Glomerular endothelial cell (primary cell): ENCODE results near the gene SCOC. TPM values are rescaled to one million over a fixed set of nuclear protein-coding genes. Genes with fewer than 3 reads are reported as not detected.
A peak's percentile ranks its signal among the peaks of the same experiment; 100 is the strongest.

Experiments used
- DNase-seq: peaks from one replicate; pipeline ENCODE4 v3.0.0-alpha.2; 2011; ENCODE audit warnings: low read depth, low spot score; ENCODE audit errors: extremely low read depth
- total RNA-seq: library from RNA; depleted of rRNA; stranded (reverse); fragments of >200 nt; gene quantifications from 2 replicates; pipeline ENCODE4 v1.2.3, GENCODE V29; 2015

Gene SCOC
- 45.7 and 56.2 TPM in 2 replicates for total RNA-seq

DNA sequence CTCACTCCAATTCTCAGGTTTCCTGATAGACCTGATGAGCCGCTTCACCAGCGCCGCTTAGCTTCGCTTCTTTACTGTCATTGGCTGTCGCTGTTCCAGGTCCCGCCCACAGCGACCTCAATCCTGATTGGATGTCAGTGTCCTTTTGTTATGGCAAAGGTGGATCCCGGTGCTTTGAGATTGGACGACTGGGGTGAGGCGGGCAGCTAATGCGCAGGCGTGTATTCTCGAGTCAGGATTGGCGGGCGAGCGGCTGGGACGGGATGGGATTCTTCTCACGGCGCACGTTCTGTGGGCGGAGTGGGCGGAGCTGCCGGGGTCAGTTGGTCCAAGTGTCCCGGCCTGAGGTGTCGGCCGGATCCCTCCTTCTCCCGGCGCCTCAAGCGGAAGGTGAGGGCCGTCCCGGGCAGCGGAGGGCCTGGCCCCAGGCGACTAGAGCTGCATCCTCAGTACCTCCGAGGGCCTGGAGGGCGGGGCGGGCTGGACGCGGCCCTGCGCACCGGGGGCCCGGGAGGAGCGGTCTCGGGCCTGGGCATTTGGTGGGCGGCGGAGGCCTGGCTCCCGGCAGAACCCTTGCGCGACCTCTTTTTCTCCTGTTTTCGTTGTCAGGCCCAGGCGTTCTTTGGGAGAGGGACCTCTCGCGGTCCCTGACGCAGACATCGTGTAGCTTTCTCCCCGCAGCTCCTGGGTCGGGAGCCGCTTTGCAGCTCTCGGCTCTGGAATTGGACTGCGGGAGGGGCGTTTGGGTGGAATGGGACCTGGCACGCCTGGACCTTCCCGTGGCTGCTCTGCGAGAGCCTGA lies at the start of gene SCOC:
Gene SCOC (plus strand): TSS at position 319 of the 802 bp plus-strand sequence. CDS start 5,525 bp downstream, outside the sequence.
- DNase-seq: peak; percentile 98

DNA sequence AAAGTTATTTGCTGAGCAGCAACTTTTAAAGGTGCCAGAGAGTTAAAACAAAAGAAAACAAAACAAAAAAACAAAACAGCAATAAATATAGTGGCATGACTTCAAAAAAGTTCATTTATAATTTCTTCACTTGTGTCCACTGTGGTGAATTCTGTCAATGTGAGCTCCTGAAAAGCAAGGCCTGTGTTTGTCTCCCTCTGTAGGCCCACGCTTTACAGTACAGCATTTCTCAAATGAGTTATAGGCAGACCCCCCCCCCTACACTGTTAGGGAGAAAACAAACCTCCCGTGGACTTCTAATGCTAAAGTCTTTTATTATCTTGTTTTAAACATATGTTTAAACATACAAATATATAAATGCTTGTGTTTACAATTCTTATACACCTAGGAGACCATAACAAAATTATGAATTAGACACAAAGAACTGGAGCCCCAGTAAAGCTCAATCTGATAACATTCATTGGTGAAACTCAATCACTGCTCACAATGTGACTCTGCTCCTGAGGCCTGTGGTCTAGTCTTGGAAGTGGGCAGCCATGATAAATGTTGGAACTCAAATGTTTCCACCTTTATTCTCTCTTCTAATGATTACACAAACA lies 47.0 kb upstream of the SCOC start:
- DNase-seq: peak; percentile 29

DNA sequence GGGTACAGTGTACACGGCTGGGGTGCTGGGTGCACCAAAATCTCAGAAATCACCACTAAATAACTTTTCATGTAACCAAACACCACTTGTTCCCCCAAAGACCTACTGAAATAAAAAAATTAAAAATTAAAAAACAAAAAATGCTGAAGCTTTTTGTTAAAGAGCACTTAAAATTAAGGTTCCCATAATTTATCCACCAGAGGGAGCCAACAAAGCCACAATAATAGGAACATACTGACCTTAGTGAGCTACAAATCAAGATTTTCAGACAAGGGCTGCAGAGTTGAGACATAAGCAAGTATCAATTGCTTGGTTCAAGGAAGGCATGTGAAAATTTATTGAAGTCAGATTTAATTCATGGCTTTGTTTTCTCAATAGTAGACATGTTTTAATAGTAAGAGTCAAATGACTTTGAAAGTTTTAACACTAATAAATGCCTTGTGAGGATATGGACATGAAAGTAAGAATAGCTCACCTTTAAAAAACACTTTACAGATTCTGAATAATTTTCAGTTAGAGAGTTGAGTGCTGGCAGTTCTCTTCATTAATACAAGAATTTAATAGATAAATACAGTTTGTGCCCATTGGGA lies 43.0 kb upstream of the SCOC start:
- peak; percentile 41 for DNase-seq

DNA sequence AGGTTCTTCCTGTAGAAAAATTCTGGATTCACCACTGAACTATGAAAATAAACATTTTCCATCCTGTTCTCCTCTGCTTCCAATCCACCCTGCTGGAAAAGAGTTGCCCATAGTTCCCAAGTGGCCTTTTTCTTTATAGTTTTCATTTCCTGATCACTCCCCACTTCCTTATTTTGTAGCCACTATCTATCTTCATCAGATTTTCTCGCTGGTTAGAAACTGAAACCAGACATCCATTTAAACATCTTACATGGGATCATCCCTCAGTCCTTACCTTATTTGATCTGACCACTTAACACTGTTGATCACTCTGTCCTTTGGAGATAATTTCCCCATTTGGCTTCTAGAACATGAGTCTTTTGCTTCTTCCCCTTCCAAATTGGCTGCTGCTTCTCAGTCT lies 42.2 kb upstream of the SCOC start:
- no peak for DNase-seq

DNA sequence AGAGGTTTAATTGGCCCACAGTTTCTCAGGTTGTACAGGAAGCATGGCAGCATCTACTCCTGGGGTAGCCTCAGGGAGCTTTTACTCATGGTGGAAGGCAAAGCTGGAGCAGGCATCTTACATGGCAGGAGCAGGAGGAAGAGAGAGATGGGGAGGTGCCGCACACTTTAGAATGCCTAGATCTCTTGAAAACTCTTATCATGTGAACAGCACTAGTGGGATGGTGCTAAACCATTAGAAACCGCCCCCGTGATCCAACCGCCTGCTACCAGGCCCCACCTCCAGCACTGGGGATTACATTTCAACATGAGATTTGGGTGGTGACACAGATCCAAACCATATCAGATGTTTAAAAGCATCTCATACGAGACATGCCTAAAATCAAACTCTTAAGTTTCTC lies 41.6 kb upstream of the SCOC start:
- DNase-seq: no peak

DNA sequence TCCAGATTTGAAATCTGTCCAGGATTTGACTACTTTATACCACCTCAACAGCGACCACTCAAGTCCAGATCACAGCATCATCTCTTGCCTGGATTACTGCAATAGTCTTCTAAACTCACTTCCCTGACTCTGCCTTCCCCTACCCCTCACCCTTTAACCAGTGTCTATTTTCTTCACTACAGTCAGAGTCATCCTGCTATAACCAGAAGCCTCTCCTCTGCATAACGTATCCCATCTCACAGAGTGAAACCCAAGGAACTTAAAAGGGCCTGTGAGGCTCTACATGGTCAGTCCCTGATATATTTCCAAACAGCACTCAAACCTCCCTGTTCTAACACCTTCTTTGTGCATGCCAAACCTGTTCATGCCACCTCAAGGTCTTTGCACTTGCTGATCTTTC lies 40.7 kb upstream of the SCOC start:
- DNase-seq: no peak

DNA sequence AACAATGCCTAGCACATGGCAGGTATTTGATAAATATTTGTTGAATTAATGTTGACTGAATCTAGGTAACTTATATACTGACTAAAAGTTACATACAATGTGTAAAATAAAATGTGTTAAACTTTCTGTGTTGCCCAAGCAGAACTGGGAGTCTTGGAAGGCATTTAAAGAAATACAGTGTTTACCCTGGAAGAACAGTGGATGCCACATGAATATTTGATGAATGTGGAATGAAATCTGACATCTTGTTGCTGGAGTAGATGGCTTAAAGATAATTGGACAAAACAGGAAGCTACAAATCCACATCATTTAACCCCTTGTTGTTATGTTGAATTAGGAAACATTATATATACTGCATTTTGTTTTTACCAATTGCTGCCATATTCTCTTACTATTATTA lies 39.9 kb upstream of the SCOC start:
- DNase-seq: no peak

DNA sequence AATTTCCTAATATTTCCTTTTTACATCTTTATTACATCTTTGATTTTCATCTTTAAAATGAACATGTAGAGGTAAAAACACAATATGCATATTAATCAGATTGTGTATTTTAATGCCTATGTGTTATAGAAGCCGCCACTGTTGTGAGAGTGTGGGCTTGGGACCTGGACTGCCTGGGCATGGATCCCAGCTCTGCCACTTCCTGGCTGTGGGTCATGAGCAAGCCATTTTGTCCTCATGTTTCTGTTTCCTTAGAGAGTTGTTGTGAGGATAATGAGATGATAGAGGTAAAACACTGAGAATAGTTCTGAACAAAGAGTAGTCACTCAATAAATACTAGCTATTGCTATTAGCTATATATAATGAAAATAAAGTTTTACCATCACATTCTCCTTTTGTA lies 38.4 kb upstream of the SCOC start:
- DNase-seq: no peak

DNA sequence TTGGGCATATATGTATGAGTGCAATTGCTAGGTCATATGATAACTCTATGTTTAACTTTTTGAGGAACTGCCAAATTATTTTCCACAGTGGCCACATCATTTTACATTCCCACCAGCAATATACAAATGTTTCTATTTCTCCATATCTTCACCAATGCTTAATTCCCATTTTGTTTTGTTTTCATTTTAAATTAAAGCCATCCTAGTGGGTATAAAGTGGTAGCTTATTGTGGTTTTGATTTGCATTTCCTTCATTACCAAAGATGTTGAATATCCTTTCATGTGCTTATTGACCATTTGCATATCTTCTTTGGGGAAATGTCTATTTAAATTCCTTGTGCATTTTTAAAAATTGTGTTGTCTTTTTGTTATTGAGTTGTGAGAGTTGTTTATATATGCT lies 36.7 kb upstream of the SCOC start:
- DNase-seq: no peak

DNA sequence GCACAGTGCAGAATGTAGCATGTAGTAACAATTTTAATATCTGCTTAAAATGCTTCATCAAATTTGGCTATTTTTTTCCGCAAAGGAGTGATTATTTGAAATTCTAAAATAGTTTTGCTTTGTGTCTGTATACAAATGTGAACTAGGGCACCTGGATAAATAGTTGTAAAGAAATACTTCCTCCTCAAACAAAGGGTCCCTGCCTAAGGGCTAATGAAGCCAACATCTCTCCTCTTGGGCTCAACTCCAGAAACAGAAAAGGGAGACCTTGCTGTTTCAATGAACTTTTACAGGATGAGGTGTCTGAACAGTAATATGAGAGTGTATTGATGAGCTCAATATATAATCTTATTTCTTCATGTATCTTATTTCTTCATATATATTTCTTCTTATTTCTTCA lies 30.8 kb upstream of the SCOC start:
- no peak for DNase-seq

DNA sequence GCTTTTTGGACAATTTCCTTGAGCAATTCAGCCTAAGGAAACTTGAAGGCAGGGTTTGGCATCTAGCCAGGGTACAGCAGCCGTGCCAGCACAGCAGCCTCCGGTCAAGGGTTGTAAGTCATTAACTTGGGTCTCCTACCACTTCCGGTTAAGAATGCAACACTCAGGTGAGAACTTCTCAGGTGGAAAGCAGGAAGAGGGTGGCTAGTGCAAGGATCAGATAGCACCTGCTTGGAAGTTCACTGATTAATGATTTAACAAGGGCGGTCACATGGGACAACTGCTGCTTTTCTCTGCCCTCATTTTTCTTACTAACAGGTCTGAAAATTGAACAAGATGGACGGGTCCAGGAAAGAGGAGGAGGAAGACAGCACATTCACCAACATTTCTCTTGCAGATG lies 30.1 kb upstream of the SCOC start:
- no peak for DNase-seq

DNA sequence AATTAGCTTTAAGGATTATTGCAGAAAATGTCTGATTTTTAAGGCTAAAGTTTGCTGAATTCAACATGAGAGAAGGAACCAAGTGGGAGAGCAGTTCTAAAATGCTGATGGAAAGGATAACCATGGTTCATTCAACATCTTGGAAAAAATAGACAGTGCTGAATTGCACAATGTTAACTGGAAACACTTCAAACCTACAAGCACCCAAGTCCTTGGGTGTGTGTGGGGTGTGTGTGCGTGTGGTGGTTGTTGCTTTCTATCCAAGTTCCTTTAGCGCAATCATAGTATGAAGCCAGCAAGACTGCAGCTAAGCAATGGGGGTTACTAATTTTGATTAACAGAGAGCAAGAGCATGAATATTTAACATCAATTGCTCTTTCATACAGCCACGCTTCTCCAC lies 29.3 kb upstream of the SCOC start:
- no peak for DNase-seq

DNA sequence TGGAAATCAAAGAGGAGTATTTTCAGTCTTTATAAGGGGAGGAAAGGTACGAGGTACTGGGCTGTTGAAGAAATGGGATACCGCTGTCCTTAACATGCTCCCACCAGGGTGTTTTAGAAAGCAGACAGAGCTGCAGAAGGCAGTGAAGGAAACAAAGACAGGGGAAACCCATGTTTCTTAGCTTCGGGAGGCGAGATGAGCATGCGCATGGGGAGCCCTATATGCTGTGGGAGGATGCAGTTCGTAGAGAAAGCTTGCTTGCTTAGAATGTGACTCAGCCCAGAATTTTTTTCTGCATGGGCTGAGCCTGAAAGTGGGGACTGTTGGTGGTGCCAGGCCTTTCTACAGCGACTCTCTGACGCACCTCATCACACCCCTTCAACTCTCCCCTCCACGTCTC lies 28.8 kb upstream of the SCOC start:
- no peak for DNase-seq

DNA sequence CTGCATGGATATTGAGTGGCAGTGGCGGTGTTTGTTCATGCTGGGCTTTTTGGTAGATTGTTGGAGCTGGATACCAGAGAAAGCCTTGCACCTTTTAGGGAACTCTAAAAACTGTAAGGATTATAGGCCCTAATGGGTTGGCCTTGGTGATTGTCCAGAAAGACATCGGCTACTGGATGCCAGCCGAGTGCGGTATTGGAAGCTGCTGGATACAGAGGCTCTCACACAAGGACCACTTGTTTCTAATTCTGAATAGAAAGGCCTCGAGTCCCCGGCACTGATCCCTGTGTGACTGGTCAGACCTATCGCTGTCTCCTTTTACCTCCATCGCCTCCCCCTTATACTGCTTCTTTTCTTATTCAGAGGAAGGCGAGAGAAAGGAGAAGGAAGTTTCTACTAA lies 27.3 kb upstream of the SCOC start:
- DNase-seq: no peak

DNA sequence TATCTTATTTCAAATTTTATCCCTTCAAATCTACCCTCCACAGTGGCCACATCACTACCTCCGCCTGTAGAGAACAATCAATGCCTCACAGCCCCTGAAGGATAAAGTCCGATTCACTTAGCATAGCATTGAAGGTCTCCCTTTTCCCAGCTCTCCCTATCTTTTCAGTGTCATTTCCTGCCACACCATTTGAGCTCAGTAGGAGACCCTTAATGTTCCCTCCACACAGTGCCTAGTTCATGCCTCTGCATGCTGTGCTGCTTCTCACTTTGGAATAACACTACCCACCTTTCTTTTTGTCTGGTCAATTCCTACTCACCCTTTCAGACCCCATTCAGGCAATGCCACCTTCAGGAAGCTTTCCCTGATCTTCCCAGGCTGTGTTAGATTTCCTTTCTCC lies 23.6 kb upstream of the SCOC start:
- DNase-seq: no peak

DNA sequence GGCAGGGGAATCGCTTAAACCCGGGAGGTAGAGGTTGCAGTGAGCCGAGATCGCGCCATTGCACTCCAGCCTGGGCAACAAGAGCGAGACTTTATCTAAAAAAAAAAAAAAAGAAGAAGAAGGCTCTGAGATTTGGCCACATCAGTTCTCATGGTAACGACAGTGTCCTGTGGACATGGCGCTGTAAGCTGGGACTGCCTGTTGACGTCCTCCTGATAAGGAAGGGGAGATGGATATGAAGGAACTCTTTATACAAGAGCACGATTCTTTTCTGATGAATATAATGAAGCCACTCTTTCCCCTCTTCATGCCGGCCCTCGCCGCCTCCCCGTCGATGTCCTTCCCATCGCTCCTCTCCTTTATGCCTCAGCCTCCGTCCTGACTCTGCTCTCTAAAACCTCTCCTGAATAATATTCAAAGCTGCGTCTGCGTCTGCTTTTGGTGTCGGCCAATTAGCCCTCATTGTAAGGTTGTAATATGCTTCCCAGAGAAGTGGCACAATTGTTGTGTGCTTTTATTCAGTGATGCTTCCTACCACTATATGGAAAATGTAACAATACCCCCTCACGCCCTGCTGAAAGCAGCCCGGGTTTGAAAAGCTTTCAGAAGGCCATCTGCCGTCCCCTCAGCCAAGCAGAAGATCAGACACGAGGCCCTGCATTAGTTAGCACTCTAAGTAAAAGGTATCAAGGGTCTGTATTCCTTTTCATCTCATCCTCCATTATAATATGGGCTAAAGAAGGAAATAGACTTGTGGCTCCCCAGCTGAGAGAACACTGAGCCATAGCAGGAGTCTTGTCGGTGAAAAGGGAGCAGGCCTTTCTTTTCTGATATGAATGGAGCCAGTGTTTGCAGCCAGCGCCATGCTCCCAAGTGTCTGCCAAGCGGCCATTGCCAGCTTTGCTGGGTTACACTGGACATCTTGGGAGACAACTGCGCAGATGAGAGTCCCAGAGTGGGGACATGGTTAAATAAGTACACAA lies 22.1 kb upstream of the SCOC start:
- no peak for DNase-seq

DNA sequence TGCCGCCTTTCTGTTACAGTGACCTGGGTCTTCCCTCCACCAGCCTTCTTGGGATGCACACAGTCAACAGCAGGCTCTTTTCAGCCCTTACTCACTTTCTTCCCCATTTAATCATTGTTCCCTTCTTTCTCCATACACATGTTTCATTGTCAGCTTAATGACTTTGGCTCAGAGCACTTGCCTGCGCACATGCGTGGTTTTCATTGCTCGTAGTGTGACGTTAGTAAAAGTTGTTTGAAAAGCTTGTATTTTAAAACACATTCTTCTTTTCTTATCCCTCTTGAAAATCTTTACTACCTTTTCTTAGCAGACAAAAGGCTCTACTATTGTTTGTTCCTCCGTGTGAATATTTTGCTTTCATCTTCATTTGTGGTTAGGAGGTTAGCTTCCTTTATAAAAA lies 19.7 kb upstream of the SCOC start:
- no peak for DNase-seq

DNA sequence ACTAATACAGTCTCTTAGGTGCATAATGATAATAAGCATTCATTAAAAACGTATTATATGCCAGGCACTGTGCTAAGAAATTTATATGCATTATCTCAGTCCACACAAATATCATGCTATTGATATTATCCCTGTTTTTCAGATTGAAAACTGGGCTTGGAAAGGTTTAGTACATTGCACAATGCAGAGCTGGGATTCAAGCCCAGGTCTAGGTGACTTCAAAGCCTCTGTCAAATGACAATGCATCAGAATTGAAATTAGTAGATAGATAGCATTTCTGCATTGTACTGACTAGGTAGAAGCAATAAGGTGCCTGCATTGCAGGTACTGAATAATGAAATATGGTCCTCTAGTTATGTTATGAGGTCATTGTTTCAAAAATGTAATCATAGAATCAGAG lies 18.2 kb upstream of the SCOC start:
- DNase-seq: no peak

DNA sequence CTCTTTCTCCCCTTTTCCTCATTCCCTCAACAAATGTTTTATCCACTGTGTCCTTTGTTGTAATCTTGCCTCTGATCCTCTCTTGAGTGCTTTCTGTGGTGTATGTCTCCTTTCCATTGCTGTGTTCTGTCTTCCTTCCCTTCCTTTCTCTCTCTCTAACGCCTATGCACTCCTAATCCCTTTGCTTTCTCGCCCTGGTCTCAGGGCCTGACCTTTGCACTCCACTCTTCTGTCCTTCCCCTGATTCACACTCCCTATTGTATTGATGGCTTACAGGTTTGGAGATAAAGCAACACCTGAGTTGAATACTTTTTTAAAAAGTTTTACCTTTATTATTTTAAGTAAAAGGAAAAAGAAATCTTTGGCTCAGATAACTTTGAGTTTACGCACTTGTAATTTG lies 15.6 kb upstream of the SCOC start:
- no peak for DNase-seq

DNA sequence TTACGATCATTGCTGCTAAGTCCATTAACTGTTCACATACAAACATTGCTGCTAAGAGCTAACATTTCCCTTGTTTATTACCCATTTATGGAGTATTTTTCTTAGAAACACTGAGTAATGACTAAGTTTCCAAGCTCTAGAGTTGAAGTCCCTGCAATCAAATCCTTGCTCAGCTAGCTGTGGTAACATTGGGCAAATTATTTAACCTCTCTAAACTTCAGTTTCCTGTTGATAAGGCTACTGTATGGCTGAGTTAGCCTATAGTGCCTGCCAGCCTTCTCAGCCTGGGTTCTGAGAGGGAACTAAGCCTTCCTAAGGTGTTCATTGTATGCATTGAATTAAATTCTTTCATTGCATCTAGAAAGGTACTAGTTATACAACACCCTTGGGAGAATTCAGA lies 15.2 kb upstream of the SCOC start:
- no peak for DNase-seq
